GM18505 (cell line): ENCODE data around the gene MEIOC.

Experiments used
- ATAC-seq: cut with Tn5 transposase; IDR thresholded peaks from one replicate; pipeline ENCODE4 v1.9.1; 2021; ENCODE audit not compliant: unreplicated experiment
- POLR2A ChIP-seq: IDR thresholded peaks from 4 replicates; pipeline ENCODE4 v1.6.1; 2011; ENCODE audit warnings: borderline replicate concordance; ENCODE audit not compliant: insufficient read depth, insufficient read length; ENCODE audit errors: extremely low read depth

MEIOC gene

DNA sequence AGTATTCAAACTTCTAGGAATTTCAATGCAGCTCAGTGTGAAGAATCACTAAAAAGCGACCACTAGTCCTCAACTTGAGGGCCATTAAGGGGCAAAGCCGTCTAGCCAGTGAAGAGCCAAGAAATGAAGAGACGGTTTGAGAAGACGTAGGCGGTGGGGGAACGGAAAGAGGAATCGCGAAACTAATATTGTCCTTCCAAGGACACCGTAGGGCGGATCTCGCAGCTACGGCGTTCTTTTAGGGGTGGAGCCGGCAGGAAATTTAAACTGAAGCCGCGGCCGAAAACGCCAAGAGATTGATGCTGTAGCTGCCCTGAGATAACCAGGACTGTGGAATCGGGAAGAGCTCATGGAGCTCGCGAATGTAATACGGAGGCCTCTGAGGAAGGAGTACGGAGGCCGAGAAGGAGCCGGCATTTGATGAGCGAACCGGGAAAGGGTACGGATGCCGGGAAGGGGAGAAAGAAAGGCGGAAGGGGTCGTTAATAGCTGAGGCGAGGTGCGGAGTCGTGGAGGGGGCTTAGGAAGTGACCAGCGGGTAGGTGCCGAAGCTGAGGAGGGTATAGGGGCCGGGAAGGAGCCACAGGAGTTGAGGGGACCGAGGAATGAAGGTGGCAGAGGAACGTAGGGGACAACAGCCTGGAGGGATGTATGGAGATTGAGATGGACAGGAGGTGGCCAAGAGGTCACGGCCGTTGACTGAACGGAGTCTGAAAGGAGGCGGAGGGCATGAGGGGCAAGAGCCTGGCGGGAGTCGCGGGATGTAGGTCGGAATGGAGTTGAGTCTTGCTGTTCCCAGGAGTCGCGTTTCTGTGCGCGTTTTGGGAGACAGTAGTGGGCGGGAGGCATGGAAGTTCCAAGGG is 52.4 kb downstream of the MEIOC start, which contains the start of gene DBF4B:
DBF4B (plus strand) TSS at position 265 of the 863 bp plus-strand sequence; CDS start at position 421, 156 bp downstream.
- peak; percentile 72 for ATAC-seq

DNA sequence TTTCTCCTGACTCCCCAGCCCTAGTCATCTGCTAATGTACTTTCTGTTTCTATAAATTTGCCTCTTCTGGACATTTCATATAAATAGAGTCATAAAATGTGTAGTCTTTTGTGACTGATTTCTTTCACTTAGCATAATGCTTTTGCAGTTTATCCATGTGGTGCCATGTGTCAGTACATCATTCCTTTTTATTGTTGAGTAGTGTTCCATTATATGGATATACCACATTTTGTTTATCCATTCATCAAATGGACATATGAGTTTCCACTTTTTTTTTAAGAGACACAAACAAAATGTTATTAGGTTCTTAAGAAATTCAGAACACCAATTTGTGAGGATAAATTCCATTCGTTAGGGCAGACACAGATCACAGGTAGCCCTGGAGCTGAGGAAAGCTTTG is 63.2 kb downstream of the MEIOC start:
- TF ChIP-seq POLR2A = no peak
- no peak for ATAC-seq

More for the DNA sequence above, 52.4 kb downstream of the MEIOC start, which contains the start of gene DBF4B:
- peak; percentile 70 for TF ChIP-seq POLR2A

DNA sequence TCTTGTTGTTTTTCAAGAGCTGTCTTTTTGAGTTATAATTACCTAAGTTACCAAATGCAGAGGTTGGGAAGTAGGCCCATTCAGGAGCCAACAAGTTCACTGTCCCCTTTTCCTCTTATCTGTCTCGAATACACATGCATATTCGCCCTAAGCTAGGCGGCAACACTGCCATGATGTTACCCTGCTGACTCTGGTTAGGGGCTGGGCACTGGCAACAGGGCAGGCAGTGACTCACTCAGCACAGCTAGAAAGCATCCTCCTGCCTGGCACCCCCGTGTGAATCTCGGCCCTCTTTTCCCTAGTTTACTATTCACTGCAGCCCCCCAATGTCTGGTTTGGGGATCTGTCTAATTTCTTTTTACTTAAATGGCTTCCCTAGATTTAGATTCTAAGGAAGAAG is 66.0 kb downstream of the MEIOC start:
- no peak for TF ChIP-seq POLR2A
- no peak for ATAC-seq
